NOMO-1 treated with dmso at 0.1 percent for 144 hours (cell line): ENCODE data around the gene ZCCHC12.

ENCODE experiments used
- DNase-seq: peaks from one replicate; lab custom pipeline; 2025; ENCODE audit not compliant: unreplicated experiment; lab: John Stamatoyannopoulos, UW

The ZCCHC12 gene

DNA sequence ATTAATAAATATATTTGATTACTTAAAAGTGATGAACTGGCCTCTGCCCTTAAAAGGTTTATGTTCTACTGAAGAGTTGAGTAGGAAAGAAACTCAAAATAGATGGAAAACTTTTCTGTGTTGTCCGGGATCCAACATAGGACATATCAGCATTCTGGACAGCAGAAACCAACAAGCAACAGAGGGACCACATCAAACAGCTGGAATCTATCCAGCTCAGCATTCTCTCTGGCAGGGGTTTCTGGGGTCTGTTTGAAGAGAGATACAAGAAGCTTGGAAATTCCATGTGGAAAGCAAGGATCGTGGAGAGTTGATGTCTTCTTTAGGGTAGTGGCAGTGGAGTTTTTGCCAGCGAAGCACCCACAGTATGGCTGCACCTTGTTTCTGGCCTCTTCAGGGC is 43.6 kb downstream of the ZCCHC12 start:
- DNase-seq, result no peak

GRCh38 chrX:118872102-118872566 is 48.5 kb downstream of the ZCCHC12 start:
- DNase-seq, result no peak
